Measurements from ENCODE around the gene RGS6. TPM values are rescaled to one million over a fixed set of nuclear protein-coding genes. Genes with fewer than 3 reads are reported as not detected.

The RGS6 gene
- total RNA-seq, 1 experiment from 2014 or later: not detected

DNA sequence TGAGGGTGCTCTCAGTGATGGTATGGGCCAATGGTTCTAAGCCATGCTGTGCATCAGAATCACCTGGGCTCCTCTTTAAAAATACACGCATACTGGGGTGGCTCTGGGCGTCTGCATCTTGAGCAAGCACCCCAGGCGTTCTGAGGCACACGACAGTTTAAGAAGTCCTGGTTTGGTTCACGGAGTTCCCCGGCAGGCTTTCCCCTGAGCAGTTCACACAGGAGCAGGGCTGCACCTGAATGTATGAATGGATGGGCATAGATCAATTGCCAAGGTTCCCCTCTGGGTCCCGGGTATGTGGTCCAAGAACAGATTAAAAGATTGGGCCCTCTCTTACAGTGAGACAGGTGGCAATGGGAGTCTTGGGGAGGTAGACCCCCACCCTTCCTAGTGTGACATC, 566.4 kb downstream of the RGS6 start:
- Mint-ChIP-seq H3K27me3 (ENCODE audit: insufficient read depth, unreplicated experiment) (no peaks in the 10 kb centered on the region), H3K4me3 (ENCODE audit: unreplicated experiment) (no peak overlapping the region), H3K36me3 (ENCODE audit: insufficient read depth, unreplicated experiment) (no peaks in the 10 kb centered on the region), H3K27ac (ENCODE audit: low read depth, unreplicated experiment) (no peak overlapping the region), H3K4me1 (ENCODE audit: insufficient read depth, unreplicated experiment) (no peaks in the 10 kb centered on the region), H3K9me3 (ENCODE audit: unreplicated experiment) (peaks cover 15% of the 10 kb centered on the region)
- DNase-seq (ENCODE audit: unreplicated experiment): no peak
- TF ChIP-seq, protein P1, sequence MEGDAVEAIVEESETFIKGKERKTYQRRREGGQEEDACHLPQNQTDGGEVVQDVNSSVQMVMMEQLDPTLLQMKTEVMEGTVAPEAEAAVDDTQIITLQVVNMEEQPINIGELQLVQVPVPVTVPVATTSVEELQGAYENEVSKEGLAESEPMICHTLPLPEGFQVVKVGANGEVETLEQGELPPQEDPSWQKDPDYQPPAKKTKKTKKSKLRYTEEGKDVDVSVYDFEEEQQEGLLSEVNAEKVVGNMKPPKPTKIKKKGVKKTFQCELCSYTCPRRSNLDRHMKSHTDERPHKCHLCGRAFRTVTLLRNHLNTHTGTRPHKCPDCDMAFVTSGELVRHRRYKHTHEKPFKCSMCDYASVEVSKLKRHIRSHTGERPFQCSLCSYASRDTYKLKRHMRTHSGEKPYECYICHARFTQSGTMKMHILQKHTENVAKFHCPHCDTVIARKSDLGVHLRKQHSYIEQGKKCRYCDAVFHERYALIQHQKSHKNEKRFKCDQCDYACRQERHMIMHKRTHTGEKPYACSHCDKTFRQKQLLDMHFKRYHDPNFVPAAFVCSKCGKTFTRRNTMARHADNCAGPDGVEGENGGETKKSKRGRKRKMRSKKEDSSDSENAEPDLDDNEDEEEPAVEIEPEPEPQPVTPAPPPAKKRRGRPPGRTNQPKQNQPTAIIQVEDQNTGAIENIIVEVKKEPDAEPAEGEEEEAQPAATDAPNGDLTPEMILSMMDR (IDR thresholded peaks at IDR 0.05; ENCODE audit: unreplicated experiment): no peak
- POLR2A ChIA-PET: interaction anchor here (0.7 kb wide), 1 partner anchor 377 kb away, joined by 4 read pairs; no protein-coding TSS in a partner anchor
- CTCF ChIA-PET: interaction anchor here (1.5 kb wide), 1 partner anchor 15 kb away, joined by 7 read pairs; no protein-coding TSS in a partner anchor
- BruUV-seq (replicated peaks): no TSS peak
- intact Hi-C loops (cut with micrococcal nuclease): no loop called here

DNA sequence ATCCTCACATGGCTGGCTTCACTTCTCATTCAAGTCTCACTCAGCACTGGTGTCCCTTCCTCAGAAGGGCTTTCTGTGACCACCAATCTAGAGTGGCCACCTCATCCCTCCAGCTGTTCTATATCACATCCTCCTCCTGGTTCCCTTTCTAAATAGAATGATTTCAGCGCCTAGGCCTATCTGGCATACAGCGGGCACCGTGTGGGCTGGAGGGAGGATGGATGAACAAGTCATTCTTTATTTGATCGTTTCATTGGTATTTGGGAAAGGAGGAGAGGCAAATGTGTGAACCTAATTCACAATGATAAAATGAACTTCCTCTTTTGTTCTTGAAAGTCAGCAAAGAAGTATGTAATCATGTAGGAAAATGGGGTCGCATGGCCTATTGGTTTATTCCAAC, 567.5 kb downstream of the RGS6 start:
- H3K9me3 Mint-ChIP-seq (ENCODE audit: unreplicated experiment): peaks cover 4% of the 10 kb centered on the region
- no peak for DNase-seq (ENCODE audit: unreplicated experiment)
- no peak overlapping the region for H3K4me3 Mint-ChIP-seq (ENCODE audit: unreplicated experiment)
- intact Hi-C loops (cut with micrococcal nuclease): no loop called here
- TF ChIP-seq, protein P1 (IDR thresholded peaks at IDR 0.05; ENCODE audit: unreplicated experiment): no peak
- CTCF ChIA-PET: interaction anchor here (0.5 to 1.5 kb wide), 5 partner anchors 14 to 1934 kb away, joined by 3 to 7 read pairs (median 3); no protein-coding TSS in a partner anchor
- H3K27me3 Mint-ChIP-seq (ENCODE audit: insufficient read depth, unreplicated experiment): no peaks in the 10 kb centered on the region
- POLR2A ChIA-PET: interaction anchor here (0.6 kb wide), 1 partner anchor 42 kb away, joined by 3 read pairs; no protein-coding TSS in a partner anchor
- H3K36me3 Mint-ChIP-seq (ENCODE audit: insufficient read depth, unreplicated experiment): no peaks in the 10 kb centered on the region
- H3K4me1 Mint-ChIP-seq (ENCODE audit: insufficient read depth, unreplicated experiment): no peaks in the 10 kb centered on the region
- BruUV-seq (replicated peaks): no TSS peak
- H3K27ac Mint-ChIP-seq (ENCODE audit: low read depth, unreplicated experiment): no peak overlapping the region

DNA sequence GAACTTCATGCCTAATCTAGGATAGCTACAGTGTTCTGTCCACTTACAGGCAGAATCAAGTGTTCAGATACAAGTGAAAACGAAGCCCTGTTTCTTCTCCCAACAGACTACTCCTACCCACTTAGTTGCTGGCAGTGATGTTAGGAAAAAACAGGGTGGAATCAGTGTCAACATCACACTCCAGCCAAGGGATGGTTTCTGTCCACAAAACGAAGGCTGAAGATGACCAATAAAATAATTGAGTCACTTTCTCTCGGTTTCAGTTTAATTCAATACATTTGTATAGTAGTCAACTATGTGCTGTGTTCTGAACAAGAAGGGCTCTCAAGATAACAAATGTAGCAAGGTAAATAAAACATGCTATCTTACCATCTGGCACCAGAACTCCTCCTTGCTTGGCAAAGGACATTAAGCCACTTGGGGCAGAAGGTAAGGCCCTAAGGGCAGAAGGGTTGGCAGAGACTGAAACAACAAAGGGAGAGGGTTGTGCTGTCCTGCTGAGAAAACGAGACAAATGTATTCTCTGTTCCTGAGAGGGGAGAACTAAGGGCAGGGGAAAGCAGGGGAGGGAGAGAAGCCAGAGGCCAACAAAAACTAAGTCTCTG, 568.1 kb downstream of the RGS6 start:
- DNase-seq (ENCODE audit: unreplicated experiment): no peak
- TF ChIP-seq, protein P1 (IDR thresholded peaks at IDR 0.05; ENCODE audit: unreplicated experiment): no peak
- Mint-ChIP-seq H3K27me3 (ENCODE audit: insufficient read depth, unreplicated experiment) (no peaks in the 10 kb centered on the region), H3K9me3 (ENCODE audit: unreplicated experiment) (no peaks in the 10 kb centered on the region), H3K36me3 (ENCODE audit: insufficient read depth, unreplicated experiment) (no peaks in the 10 kb centered on the region), H3K27ac (ENCODE audit: low read depth, unreplicated experiment) (no peak overlapping the region), H3K4me3 (ENCODE audit: unreplicated experiment) (no peak overlapping the region), H3K4me1 (ENCODE audit: insufficient read depth, unreplicated experiment) (no peaks in the 10 kb centered on the region)
- BruUV-seq (replicated peaks): no TSS peak
- intact Hi-C loops (cut with micrococcal nuclease): no loop called here
- POLR2A ChIA-PET: interaction anchor here (0.6 kb wide), 1 partner anchor 42 kb away, joined by 3 read pairs; no protein-coding TSS in a partner anchor
- CTCF ChIA-PET: interaction anchor here (0.5 to 2.0 kb wide), 5 partner anchors 13 to 1934 kb away, joined by 3 to 8 read pairs (median 5); no protein-coding TSS in a partner anchor

DNA sequence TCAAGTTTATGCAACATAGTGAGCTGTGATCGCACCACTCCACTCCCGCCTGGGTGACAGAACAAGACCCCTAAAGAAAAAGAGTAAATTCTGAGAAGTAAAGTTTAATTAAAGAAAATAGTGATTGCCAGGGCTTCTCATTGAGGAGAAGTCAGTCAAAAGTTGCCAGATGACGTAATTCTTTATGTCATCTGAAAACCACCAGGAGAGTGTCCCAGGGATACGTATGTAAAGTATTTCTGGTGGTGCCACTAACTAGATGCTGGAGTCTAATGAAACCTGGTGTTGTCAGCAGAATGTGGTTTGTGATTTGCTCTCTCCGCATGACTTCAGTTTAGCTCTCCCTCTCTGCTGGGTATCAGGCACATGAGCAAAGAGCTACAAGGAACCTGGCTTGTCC, 569.2 kb downstream of the RGS6 start:
- intact Hi-C loops (cut with micrococcal nuclease): no loop called here
- ChIA-PET CTCF (interaction anchor here (0.7 to 2.0 kb wide), 4 partner anchors 12 to 531 kb away, joined by 5 to 8 read pairs (median 5); no protein-coding TSS in a partner anchor), POLR2A (no interaction called here)
- Mint-ChIP-seq H3K4me1 (ENCODE audit: insufficient read depth, unreplicated experiment) (no peaks in the 10 kb centered on the region), H3K27ac (ENCODE audit: low read depth, unreplicated experiment) (no peak overlapping the region), H3K27me3 (ENCODE audit: insufficient read depth, unreplicated experiment) (no peaks in the 10 kb centered on the region), H3K9me3 (ENCODE audit: unreplicated experiment) (no peaks in the 10 kb centered on the region), H3K4me3 (ENCODE audit: unreplicated experiment) (no peak overlapping the region), H3K36me3 (ENCODE audit: insufficient read depth, unreplicated experiment) (no peaks in the 10 kb centered on the region)
- no TSS peak for BruUV-seq (replicated peaks)
- DNase-seq (ENCODE audit: unreplicated experiment): no peak
- TF ChIP-seq, protein P1 (IDR thresholded peaks at IDR 0.05; ENCODE audit: unreplicated experiment): no peak

All from MCF 10A (cell line).